Gastroesophageal sphincter (tissue), 3 donors: ENCODE results near the gene CNGA3.

Experiments used
- EP300 ChIP-seq: sonication (generic); formaldehyde crosslinking; IDR thresholded peaks from one replicate; pipeline ENCODE4 v1.6.1; 2017; ENCODE audit warnings: antibody characterized with exemption, mild to moderate bottlenecking
- POLR2A ChIP-seq, 2 donors: fragments of 450-650 bp; IDR thresholded peaks; one replicate each; pipeline ENCODE4 v1.6.1; 2017; ENCODE audit warnings: antibody characterized with exemption in 2 of 2, mild to moderate bottlenecking in 2 of 2, moderate library complexity in 1 of 2
- POLR2AphosphoS5 ChIP-seq: sonication (generic); formaldehyde crosslinking; IDR thresholded peaks from one replicate; pipeline ENCODE4 v1.6.1; 2017; ENCODE audit warnings: antibody characterized with exemption
- TF ChIP-seq, protein P1 (sequence below), 4 experiments: fragments of 200-600 bp in 2 of 4; fragments of 450-650 bp in 2 of 4; sonication (generic) in 1 of 4; IDR thresholded peaks; one replicate each; pipeline ENCODE4 v1.5.1; 2017 to 2019; ENCODE audit warnings: antibody characterized with exemption in 4 of 4, mild to moderate bottlenecking in 2 of 4, moderate library complexity in 2 of 4

DNA sequence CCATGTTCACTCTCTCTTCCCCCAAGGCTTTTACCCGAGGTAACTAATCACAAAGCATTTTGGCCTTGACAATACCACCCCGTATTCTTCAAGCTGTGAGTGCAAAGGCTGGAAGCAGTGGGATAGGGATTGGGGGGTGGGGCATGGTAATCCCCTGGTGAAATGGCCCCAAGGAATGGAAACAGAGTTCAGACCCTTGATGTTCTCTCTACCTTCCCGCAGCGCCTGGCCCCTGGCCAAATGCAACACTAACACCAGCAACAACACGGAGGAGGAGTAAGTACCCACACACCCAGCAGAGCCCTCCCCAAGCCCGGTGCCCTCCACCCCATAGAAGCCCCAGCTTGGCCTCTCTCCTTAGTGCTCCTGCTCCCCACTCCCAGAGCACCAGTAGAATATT lies 36.9 kb downstream of the CNGA3 start:
- TF ChIP-seq, protein P1, sequence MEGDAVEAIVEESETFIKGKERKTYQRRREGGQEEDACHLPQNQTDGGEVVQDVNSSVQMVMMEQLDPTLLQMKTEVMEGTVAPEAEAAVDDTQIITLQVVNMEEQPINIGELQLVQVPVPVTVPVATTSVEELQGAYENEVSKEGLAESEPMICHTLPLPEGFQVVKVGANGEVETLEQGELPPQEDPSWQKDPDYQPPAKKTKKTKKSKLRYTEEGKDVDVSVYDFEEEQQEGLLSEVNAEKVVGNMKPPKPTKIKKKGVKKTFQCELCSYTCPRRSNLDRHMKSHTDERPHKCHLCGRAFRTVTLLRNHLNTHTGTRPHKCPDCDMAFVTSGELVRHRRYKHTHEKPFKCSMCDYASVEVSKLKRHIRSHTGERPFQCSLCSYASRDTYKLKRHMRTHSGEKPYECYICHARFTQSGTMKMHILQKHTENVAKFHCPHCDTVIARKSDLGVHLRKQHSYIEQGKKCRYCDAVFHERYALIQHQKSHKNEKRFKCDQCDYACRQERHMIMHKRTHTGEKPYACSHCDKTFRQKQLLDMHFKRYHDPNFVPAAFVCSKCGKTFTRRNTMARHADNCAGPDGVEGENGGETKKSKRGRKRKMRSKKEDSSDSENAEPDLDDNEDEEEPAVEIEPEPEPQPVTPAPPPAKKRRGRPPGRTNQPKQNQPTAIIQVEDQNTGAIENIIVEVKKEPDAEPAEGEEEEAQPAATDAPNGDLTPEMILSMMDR (IDR thresholded peaks at IDR 0.05): no peak
- TF ChIP-seq EP300: no peak
- TF ChIP-seq POLR2A (IDR thresholded peaks at IDR 0.05): no peak
- no peak for TF ChIP-seq POLR2AphosphoS5
